CD4-positive, alpha-beta T cell treated with Interleukin-4 for 4 hours (primary cell): ENCODE data around the gene BAIAP2.

Source experiments
- DNase-seq: peaks from one replicate; pipeline ENCODE4 v3.0.0-alpha.2; 2020

The BAIAP2 gene

DNA sequence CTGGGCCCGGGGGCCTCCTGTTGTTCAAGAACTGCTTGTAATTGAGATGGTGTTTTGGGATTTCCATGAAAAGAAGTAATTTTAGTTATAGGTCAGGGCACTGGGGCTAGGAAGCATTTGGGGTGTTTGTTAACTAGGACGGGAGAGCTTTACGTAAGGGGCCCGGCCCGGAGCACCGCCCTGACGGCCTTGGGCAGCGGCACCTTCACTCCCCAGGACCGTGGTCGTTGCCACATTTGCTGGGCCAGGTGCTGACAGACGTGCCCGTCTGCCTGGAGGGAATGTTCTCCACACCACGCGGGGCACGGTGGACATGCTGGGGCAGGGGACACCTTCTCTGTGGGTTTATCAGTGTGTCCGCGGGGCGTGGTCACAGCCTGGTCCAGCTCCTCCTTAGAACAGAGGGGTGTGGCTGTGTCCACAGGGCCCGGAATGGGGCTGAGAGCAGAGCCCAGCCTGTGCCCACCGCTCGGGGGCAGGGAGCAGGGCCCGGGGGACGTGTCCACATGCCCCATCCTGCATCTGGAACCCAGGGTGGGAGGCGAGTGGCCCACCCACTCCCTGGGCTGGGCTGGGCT lies 57.7 kb downstream of the BAIAP2 start:
- no peak for DNase-seq

DNA sequence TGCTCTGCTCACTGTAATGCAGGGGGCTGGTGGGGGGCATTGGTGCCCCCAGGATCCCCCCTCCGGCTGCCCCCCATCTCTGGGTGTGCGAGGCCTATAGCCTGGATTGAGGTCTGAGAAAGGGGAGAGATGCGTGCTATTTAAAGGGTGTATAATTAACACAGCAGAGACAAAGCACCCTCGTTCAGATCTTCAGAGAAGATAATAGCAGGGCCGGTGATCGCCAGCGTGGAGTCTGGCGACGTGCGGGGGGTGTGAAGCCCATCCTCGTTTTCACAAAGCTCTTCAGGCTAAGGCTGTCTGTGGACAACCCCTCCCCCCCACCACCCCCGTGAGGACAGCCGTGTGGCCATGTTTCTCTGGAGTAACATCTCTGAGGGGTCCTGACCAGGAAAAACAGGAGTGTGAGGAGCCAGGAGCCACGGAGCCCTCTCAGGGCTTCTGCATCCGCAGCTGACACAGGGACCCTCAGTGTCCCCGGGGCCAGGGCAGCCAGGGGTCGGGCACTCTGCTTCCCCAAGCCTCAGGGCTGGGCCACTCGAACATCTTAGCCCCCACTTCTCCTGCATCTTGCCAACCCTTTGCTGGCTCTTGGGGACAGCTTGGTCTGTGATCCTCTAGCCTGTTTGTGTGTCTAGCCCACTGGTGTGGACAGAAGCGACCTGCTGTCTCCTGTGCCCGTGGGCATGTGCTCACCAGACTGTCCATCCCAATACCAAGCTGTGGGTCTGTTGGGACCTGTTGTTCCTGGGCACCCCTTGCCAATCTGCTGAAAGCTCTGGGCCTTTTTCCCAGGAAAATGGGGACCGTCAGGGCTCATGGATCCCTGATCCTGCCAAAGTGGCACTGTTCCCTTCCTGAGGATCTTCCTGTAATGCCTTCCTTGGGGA lies 58.9 kb downstream of the BAIAP2 start:
- DNase-seq: no peak

DNA sequence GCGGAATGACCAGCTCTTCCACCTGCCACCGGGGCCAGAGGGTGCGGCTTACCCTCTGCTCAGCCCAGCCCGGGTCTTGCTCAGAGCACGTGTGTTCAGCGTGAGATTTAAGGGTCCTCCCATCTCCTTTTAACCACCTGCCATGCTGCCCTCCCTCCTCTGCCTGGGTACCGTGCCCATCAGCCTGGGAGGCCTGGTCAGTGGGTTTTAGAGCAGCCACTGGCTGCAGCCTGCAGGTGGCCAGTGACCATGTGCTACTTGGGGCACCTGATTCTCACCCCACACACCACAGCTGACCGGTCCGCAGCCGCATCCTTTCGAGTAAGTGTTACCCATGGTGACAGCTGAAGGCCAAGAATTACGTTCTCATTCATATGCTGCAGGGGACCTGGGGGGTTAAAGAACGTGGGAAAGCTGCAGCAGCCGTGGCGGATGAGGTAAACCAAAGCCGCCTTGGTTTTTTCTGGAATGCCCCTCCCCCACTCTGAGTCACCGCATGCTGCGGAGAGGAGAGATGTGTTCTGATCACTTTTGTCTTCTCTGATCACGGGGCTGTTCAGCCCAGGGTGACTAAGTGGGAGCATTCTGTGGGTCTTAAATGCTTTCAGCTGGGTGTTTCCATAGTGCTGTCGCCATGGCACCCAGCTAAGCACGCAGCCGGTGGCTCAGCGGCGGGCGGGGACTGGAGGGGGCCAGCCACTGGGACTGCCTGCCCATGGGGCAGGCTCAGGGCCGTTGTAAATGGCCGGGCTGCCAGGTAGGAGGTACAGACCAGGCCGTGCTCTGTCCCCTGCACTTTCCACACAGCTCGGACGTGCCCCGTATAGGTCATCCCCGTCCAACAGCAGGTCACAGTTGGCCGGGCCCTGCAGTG lies 59.8 kb downstream of the BAIAP2 start:
- DNase-seq: peak; percentile 98

DNA sequence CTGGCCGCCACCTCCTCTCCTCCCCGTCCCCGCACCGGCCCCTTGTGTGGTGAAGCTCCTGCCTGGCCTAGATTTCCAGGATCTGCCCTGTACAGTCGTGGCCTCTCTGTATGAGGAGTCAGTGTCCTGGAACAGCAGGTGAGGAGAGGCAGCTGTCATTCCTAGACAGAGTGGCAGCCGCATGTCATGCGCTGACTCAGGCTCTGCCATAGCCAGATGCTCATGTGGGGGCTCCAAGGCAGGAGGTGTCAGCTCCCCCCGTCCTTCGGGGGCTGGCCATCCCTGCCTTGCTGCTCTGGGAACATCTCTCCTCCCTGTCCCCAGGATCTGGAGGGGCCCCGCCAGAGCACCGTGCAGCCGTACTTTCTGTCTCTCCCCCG lies 60.4 kb downstream of the BAIAP2 start:
- DNase-seq: peak; percentile 39

DNA sequence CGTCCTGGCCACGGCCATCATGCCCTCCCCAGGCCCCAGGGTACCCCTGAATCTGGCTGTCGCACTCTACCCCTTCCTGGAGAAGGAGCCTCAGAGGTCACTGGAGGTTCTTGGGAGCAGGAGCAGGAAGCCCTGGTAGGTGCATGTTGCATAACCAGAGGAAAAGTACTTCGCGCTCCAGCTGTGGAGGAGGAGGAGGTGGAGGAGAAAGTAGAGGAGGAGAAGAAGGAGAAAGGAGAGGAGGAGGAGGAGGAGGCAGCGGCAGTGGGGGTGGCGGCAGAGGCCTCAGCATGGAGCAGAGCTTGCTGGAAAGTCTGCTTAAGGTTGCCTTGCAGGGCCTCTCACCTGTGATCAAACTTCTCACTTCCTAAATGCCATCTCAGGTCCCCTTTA lies 61.8 kb downstream of the BAIAP2 start:
- no peak for DNase-seq

DNA sequence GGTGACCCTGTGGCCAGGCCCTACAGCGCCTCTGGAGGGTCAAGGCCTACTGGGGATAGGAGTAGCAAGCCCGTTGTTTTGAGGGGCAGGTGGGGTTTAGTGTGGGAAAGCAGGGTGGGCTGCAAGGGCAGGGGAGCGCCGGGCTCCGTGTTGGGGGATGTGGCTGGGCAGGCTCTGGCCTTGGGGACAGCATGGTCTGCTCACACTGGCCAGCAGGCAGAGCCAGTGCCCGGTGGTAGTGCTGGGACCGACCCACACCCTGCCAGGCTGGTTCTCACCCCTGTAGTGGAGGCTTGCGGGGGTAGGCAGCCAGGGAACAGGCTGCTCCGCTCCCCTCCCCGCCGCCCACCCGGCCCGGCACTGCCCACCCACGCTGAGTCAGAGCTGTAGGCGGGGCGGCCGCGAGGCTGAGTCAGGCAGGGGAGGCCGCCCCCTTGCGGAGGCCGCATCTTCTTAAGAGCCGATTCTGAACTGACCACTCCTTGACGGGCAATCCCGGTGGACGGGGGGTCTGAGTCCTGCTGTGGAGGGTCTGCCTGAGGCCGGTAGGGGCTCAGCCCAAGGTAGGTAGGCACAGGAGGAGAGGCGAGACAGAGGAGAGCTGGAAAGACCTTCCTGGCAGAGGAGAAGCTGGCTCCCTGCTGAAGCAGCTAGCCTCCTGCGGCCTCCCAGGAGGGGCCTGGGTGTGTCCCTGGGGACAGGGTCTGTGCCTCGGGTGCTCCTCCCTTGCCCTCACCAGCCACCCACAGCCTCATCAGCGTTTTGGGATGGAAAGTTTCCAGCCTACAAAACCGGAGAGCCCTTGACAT lies 62.4 kb downstream of the BAIAP2 start:
- peak; percentile 44 for DNase-seq

DNA sequence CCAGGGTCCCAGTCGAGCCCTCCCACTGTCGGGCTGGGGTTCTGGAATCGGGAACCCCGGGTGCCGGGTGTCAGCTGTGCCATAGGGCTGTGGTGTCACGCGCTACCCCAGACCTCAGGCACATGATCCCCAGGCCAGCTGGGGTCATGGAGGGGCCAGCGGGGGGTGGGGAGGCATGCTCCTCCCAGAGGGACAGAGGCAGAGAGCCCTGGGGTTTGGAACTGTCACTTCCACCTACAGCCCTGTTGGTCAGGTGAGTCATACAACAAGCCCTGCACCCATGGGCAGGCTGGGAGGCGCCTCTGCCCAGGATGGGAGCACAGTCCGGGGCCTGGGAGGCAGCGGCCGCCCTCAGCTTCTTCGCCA lies 63.0 kb downstream of the BAIAP2 start:
- DNase-seq: no peak

DNA sequence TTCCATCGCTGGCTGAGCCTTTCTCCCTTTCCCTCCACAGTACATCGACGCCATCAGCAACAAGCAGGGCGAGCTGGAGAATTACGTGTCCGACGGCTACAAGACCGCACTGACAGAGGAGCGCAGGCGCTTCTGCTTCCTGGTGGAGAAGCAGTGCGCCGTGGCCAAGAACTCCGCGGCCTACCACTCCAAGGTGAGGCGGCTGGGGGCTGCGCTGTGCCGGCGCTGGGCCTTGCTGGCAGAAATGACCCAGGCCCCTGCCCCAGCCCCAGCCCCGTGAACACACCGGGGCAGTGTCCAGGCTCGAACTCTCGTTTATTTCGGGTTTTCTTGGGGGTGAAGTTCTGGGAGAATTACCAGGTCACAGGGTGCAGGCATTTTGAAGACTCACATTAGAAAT lies 64.9 kb downstream of the BAIAP2 start:
- no peak for DNase-seq

DNA sequence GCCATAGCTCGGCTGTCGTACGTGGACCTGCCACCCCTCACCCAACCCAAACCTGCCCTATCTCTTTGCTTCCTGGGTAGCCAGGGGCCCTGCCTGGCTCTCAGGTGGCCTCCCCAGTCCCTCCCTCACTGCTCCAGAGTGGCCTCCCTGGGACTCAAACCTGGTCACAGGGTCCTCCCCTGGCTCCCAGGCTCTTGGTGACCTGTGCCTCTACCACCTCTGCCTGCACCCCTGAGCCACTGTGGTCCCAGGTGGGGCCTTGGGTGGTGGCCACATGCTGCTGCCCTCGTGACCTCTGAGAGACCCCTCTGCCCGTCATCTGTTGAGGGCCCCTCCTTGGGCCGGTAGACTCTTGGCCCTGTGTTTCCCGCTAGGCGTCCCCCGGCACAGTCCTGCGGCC lies 65.7 kb downstream of the BAIAP2 start:
- no peak for DNase-seq

DNA sequence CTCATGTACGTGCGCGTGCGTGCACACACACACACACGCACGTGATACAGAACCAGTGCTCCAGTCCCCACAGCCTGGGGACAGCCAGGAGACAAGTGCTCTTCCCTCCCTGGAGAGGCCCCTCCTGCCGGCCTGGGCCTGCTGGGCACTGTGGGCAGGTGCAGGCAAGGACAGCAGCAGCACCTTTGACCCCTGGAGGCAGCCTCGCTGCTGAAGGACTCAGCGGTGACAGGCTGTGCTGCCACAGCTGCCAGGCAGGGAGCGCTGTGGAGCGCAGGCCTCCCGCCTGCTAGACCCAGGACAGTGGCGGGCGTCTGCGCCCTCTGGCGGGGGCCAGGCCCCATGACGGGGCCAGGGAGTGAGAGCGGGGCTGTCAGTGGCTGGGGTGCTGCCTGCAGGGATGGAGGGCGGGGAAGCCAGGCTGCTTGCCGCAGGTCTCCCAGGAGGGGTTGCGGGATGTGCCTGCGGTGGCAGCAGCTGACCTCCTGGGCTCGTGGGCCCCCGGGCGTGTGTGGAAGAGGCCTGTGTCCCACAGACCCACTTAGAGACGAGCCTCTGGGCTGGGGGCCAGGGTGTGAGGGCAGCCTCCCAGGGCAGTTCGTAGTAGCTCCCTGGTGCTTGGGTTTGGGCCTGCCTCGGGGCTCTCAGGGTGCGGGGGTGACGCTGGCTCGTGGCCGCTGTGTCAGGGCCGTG lies 66.8 kb downstream of the BAIAP2 start:
- DNase-seq: peak; percentile 82

DNA sequence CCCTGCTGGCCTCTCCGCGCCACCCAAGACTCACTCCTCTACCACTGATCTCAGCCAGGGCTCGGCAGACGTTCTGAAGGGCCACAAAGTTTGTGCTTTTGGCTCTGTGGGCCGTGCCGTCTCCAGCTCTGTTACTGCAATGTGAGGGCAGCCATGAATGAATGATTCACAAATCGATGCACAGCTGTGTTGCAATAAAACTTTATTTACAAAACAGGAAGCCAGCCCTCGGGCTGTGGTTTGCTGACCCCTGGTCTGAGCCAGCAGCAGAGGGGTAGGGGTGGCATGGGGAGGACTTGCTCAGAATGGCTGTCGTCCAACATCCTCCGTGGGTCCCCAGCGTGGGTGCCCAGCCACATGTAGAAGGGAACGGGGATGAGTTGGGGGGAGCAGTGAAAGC lies 67.4 kb downstream of the BAIAP2 start:
- no peak for DNase-seq

DNA sequence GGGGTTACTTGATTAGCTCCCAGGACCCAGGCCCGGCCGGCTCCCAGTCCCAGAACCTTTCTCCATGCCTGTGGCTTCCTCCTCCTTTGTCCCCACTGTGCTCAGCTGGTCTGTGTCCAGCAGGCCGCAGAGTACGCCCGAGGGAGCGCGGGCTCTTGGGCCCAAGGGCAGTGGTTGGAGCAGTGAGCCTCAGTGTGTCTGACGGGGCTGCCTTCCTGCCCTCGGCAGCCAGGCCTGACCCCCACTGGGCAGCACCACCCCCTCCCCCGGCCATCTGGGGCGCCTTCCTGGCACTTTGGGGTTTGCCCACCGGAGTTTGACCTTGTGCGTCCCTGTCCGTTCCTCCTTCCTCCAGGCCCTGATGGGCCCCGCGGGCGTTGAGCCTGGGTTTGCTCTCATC lies 67.9 kb downstream of the BAIAP2 start:
- no peak for DNase-seq

DNA sequence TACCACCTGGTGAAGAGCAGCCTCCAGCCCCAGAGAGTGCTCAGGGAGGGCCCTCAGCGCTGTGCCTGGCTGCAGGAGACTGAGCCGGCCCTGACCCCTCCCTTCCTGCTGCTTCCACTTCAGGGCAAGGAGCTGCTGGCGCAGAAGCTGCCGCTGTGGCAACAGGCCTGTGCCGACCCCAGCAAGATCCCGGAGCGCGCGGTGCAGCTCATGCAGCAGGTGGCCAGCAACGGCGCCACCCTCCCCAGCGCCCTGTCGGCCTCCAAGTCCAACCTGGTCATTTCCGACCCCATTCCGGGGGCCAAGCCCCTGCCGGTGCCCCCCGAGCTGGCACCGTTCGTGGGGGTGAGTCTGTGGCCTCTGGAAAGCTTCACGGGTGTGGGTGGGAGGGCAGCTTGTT lies 68.4 kb downstream of the BAIAP2 start:
- DNase-seq: no peak

DNA sequence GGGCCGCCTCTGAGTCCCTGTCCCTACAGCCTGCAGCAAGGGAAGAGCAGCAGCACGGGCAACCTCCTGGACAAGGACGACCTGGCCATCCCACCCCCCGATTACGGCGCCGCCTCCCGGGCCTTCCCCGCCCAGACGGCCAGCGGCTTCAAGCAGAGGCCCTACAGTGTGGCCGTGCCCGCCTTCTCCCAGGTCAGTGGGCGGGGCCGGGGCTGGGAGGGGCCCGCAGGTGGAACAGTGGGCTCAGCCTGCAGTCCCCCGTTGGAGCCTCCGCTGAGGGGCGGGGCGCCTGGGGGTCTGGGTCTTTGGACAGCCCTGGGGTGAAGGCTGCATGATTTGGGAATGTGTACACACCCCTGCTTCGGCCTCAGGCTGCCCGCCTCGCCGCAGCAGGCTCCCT lies 71.8 kb downstream of the BAIAP2 start:
- DNase-seq: no peak

DNA sequence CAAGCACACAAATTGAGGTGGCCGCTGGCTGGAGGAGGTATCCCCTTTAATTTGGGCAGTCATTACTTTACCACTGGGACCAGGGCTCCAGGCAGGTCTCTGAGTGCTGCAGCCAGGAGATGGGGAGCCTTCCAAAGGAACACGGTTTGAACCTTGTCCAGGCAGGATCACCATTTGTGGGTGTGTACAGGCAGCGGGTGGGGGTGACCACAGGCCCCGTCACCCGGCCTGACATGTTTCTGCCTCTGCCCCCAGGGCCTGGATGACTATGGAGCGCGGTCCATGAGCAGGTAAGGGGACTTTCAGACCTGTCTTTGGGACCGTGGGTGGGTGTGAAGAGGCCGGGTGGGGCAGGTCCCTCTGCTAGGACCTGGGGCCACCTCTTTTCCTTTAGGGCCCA lies 73.3 kb downstream of the BAIAP2 start:
- DNase-seq: no peak

DNA sequence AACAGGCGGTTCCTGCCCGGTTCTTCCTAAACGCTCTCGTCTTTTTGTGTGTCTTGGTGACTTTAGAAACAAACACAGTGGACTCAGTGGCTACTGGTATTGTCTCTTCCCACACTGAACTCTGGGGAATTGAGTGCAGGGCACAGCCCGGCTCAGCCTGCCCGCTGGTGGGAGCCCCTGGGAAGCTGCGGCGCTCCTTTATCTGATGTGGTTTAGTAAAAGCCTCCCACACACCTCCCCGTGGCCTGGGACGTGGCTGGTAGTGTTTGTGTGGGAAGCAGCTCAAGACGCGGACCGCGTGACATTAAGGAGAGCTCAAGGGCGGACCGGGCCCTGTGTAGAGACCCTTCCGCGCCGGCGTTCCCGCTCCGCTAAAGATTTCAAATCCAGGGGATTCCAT lies 75.0 kb downstream of the BAIAP2 start:
- DNase-seq: no peak

DNA sequence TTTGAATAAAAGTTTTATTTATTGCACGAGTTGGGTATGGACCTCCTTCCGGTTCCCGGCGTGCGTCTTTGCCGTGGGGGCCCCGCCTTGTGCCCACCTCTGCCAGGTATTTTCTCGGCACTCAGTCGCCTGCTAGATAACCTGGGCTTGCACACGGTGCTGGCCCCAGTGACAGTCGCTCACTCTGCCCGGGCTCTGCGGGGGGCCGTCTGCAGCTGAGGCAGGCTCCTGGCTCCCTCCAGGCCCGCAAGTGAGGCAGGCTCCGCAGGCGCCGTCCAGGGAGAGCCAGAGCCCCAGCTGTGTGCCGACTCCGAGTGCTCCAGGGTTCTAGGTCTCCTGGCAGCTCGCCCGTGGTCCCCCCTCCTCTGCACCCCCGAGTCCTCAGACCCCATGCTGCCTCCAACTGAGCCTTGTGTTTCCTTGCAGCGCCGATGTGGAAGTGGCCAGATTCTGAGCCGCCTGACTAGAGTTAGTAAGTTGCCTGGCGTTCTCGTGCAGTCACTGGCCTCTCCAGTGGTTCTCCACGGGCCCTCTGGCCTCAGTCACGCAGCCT lies 75.6 kb downstream of the BAIAP2 start:
- no peak for DNase-seq

DNA sequence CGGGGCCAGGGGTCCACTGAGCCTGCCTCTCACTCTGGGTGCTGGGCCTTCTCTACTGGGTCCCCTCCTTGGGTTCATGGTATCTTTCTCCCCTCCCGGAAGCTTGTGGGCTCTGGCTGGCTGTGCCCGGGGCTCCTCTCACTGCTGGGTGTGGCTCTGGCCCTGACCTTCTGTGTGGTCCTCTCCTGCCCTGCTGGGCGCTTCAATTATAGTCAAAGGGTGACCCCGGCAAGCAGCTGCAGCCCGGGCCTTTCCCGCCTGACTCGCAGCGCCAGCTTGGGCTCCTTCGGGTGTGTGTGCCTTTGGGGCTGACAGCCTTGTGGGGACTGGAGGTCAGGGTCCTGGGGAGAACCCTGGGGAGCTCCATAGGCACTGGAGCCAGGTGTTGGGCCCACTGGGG lies 76.1 kb downstream of the BAIAP2 start:
- no peak for DNase-seq

DNA sequence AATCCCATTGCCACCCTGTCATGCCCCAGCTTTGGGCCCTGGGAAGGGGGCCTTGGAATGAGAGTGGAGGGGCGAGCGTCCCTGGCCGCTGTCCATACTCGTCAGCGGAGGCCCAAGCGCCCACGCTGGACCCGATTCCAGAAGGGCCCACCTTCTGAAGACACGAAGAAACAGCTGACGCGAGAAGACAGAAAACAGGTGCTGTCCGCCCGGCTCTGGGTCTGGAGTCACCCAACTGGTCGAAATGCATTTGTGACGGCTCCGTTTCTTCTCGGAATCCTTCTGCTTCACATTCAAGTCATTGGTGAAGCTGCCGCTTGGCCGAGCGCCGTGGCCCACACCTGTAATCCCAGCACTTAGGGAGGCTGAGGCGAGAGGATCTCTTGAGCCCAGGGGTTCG lies 77.5 kb downstream of the BAIAP2 start:
- no peak for DNase-seq

DNA sequence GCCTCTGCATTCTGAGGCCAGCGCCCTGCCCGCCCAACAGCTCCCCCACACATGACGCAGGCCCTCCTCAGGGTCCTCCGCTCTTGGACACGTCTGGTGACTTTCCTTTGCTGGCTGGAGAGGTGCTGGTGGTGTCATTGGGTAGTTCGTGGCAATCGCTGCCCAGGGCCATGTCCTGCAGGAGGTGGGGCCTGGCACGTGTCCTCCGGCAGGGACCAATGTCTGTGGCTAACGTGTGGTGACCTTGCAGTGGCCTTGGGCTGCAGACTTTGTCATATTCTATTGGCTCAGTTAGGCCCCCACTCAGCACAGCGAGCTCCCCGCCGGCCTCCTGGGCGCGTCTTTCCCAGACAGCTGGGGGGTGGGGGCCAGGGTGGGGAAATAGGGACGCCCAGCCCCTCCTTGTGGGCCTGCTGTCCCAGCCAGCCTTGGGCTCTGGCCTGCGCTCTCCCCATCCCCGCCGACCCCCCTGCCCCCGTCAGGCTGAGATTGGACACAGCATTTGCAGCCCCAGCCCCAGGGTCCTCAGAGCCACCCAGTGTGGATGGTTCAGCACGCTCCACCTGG lies 78.3 kb downstream of the BAIAP2 start:
- no peak for DNase-seq

DNA sequence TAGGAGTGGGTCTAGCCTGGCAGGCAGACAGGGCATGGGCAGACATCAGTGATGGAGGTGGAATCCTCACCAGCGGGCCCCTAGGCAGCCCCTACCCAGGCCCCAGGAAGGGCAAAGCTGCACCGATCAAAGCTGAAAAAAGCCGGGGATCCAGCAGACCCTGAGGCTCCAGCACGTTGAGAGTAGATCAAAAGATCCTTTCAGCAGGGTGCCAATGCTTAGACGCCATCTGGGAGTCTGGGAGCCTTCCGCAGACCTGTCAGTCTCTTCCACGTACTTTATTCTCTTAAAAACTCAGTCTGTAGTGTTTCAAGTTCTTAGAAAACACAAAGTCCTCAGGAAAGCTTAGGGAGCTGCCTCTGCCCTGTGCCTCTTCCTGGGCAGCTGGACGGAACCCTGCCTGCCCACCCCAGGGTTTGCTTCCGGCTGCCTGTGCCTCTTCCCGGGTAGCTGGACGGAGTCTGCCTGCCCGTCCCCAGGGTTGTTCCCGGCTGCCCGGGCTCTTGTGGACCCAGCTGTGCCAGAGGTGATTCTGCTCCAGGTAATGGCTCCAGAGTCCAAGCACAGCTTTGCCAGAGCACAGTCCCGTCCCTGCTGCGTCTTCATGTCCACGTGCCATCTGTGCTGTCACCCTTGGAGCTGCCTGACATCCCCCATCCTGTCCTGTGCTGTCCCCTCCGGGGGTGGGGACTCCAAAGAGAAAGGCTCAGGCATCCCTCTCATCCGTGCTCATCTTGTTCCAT lies 79.6 kb downstream of the BAIAP2 start:
- DNase-seq: no peak
